IMR-90 (cell line): ENCODE measurements around the gene NANOS3. TPM values are rescaled to one million over a fixed set of nuclear protein-coding genes. Genes with fewer than 3 reads are reported as not detected.

Source experiments
- ATAC-seq: fragments of 200-7000 bp; cut with Tn5 transposase; 2 replicates; pipeline ENCODE4 v1.9.1; 2020; ENCODE audit warnings: low read depth, mild to moderate bottlenecking, moderate library complexity
- BruUV-seq: library from RNA; stranded (reverse); fragments of 400-500 nt; replicated peaks from 2 replicates; lab custom pipeline; 2021; lab: Mats Ljungman, UMichigan
- CTCF ChIA-PET: fragments of 300-600 bp; formaldehyde crosslinking; extraction: SDS; loops from one replicate; lab custom pipeline; 2021; ENCODE audit warnings: antibody characterized with exemption; lab: Yijun Ruan, JAX
- POLR2A ChIA-PET: fragments of 300-600 bp; sonication (Branson Sonifier 250); formaldehyde crosslinking; loops from one replicate; lab custom pipeline; 2022; ENCODE audit warnings: antibody characterized with exemption; ENCODE audit not compliant: unreplicated experiment; lab: Charles Lee
- DNase-seq: peaks from one replicate; pipeline ENCODE4 v3.0.0; 2013
- H2AFZ ChIP-seq: replicated peaks from 2 replicates; pipeline ENCODE3; 2013; ENCODE audit warnings: low read length, mild to moderate bottlenecking; ENCODE audit not compliant: poor library complexity
- H2AK5ac ChIP-seq: 2 replicates; pipeline ENCODE4 v1.6.1; 2013; ENCODE audit warnings: low read depth, low read length, inconsistent platforms
- H2AK9ac ChIP-seq: replicated peaks from 2 replicates; pipeline ENCODE3; 2013; ENCODE audit warnings: mild to moderate bottlenecking, low read depth, low read length, moderate library complexity; ENCODE audit not compliant: poor library complexity
- H2BK120ac ChIP-seq: 2 replicates; pipeline ENCODE4 v1.6.1; 2013; ENCODE audit warnings: low read depth, low read length, inconsistent platforms
- H2BK15ac ChIP-seq: 3 replicates; pipeline ENCODE4 v1.6.1; 2013; ENCODE audit warnings: low read depth, low read length, inconsistent platforms
- H2BK20ac ChIP-seq: 2 replicates; pipeline ENCODE4 v1.6.1; 2013; ENCODE audit warnings: low read depth, mild to moderate bottlenecking, inconsistent platforms, low read length, moderate library complexity
- H2BK5ac ChIP-seq: 2 replicates; pipeline ENCODE4 v1.6.1; 2013; ENCODE audit warnings: mild to moderate bottlenecking, low read depth, low read length, inconsistent platforms; ENCODE audit not compliant: poor library complexity, severe bottlenecking
- H3K14ac ChIP-seq: replicated peaks from 2 replicates; pipeline ENCODE4 v1.6.1; 2013; ENCODE audit warnings: low read depth, low read length, inconsistent platforms
- H3K18ac ChIP-seq: 2 replicates; pipeline ENCODE4 v1.6.1; 2013; ENCODE audit warnings: low read depth, low read length, control low read depth
- H3K23ac ChIP-seq: 2 replicates; pipeline ENCODE4 v1.6.1; 2013; ENCODE audit warnings: low read depth, low read length, inconsistent platforms
- H3K27ac ChIP-seq: 2 replicates; pipeline ENCODE4 v1.5.1; 2013; ENCODE audit warnings: mild to moderate bottlenecking, control low read depth, low read length; ENCODE audit not compliant: insufficient read depth
- H3K27me3 ChIP-seq: 2 replicates; pipeline ENCODE4 v1.6.1; 2013; ENCODE audit warnings: low read length; ENCODE audit not compliant: control insufficient read depth, insufficient read depth
- H3K36me3 ChIP-seq: 2 replicates; pipeline ENCODE4 v1.6.1; 2013; ENCODE audit warnings: low read length, mixed read lengths; ENCODE audit not compliant: control insufficient read depth, insufficient read depth
- H3K4ac ChIP-seq: 2 replicates; pipeline ENCODE4 v1.6.1; 2013; ENCODE audit warnings: low read depth, low read length, inconsistent platforms
- H3K4me1 ChIP-seq: 2 replicates; pipeline ENCODE4 v1.6.1; 2013; ENCODE audit warnings: low read length, mixed read lengths; ENCODE audit not compliant: control insufficient read depth, insufficient read depth
- H3K4me2 ChIP-seq: 2 replicates; pipeline ENCODE4 v1.6.1; 2013; ENCODE audit warnings: low read depth, mild to moderate bottlenecking, control low read depth, low read length, moderate library complexity
- H3K4me3 ChIP-seq: 2 replicates; pipeline ENCODE4 v1.5.1; 2013; ENCODE audit warnings: low read depth, mild to moderate bottlenecking, control low read depth, low read length, moderate library complexity; ENCODE audit not compliant: insufficient read depth
- H3K56ac ChIP-seq: 2 replicates; pipeline ENCODE4 v1.6.1; 2013; ENCODE audit warnings: low read length, inconsistent platforms; ENCODE audit not compliant: insufficient read depth; ENCODE audit errors: extremely low read depth
- H3K79me1 ChIP-seq, 2 experiments: 2 replicates each; pipeline ENCODE4 v1.6.1; 2013; ENCODE audit warnings: low read length in 2 of 2, inconsistent platforms in 1 of 2, low read depth in 1 of 2
- H3K9ac ChIP-seq: 2 replicates; pipeline ENCODE4 v1.6.1; 2013; ENCODE audit warnings: low read depth, low read length, control low read depth
- H3K9me1 ChIP-seq: 2 replicates; pipeline ENCODE4 v1.6.1; 2013; ENCODE audit warnings: low read length, inconsistent platforms; ENCODE audit not compliant: insufficient read depth
- H3K9me3 ChIP-seq: 2 replicates; pipeline ENCODE4 v1.6.1; 2013; ENCODE audit warnings: low read length; ENCODE audit not compliant: control insufficient read depth, insufficient read depth
- H4K20me1 ChIP-seq: 2 replicates; pipeline ENCODE4 v1.6.1; 2013; ENCODE audit warnings: low read length, inconsistent platforms; ENCODE audit not compliant: insufficient read depth
- H4K5ac ChIP-seq: 2 replicates; pipeline ENCODE4 v1.6.1; 2013; ENCODE audit warnings: mild to moderate bottlenecking, low read depth, low read length, control low read depth
- H4K8ac ChIP-seq, 2 experiments: 2 replicates each; pipeline ENCODE4 v1.6.1; 2013; ENCODE audit warnings: low read depth in 2 of 2, low read length in 2 of 2, control low read depth in 1 of 2, inconsistent platforms in 1 of 2
- H4K91ac ChIP-seq: 2 replicates; pipeline ENCODE4 v1.6.1; 2013; ENCODE audit warnings: low read depth, low read length, inconsistent platforms; ENCODE audit not compliant: insufficient read depth
- CHD1 ChIP-seq: IDR thresholded peaks from 2 replicates; pipeline ENCODE4 v1.6.1; 2012; ENCODE audit warnings: low read depth, low read length, improper control_type of control experiment
- ELK1 ChIP-seq: fragments of 150-350 bp; IDR thresholded peaks from 2 replicates; pipeline ENCODE4 v1.6.1; 2016; ENCODE audit warnings: low read depth, mild to moderate bottlenecking, low read length, moderate library complexity, borderline replicate concordance
- FOS ChIP-seq: fragments of 150-350 bp; IDR thresholded peaks from 2 replicates; pipeline ENCODE4 v1.6.1; 2016; ENCODE audit warnings: low read depth, low read length
- MAFK ChIP-seq: IDR thresholded peaks from 2 replicates; pipeline ENCODE4 v1.6.1; 2012; ENCODE audit warnings: low read depth, low read length, improper control_type of control experiment
- MXI1 ChIP-seq: IDR thresholded peaks from 2 replicates; pipeline ENCODE4 v1.6.1; 2012; ENCODE audit warnings: low read depth, mild to moderate bottlenecking, low read length, moderate library complexity, borderline replicate concordance
- POLR2A ChIP-seq: IDR thresholded peaks from 2 replicates; pipeline ENCODE4 v1.6.1; 2012; ENCODE audit warnings: mild to moderate bottlenecking, low read depth, low read length
- RCOR1 ChIP-seq: IDR thresholded peaks from 2 replicates; pipeline ENCODE4 v1.6.1; 2012; ENCODE audit warnings: mild to moderate bottlenecking, low read length, improper control_type of control experiment; ENCODE audit not compliant: insufficient replicate concordance
- RFX5 ChIP-seq: IDR thresholded peaks from 2 replicates; pipeline ENCODE4 v1.8.0; 2012; ENCODE audit warnings: low read depth, mild to moderate bottlenecking, low read length, moderate library complexity
- USF2 ChIP-seq: fragments of 150-350 bp; IDR thresholded peaks from 2 replicates; pipeline ENCODE4 v1.6.1; 2017; ENCODE audit warnings: mild to moderate bottlenecking, antibody characterized with exemption, low read length, low read depth
- WGBS, 2 experiments: methylation state at CpG; one replicate each; pipeline versions ENCODE4 v1.1.5 to v1.1.7; 2013; ENCODE audit warnings: missing lambda C conversion rate in 2 of 2; ENCODE audit not compliant: insufficient read length in 1 of 2; ENCODE audit errors: extremely low coverage in 2 of 2; 5-methylcytosine and 5-hydroxymethylcytosine counted together
- dilution Hi-C: fragments of 300-500 bp; cut with HindIII; formaldehyde crosslinking; loops from one replicate; pipeline ENCODE4 v1.14.3; 2018; ENCODE audit warnings: low sequenced_read_pairs; ENCODE audit not compliant: unreplicated experiment
- in situ Hi-C: fragments of 300-500 bp; cut with MboI; formaldehyde crosslinking; loops from 3 replicates; pipeline ENCODE4 v1.14.3; 2019; ENCODE audit warnings: low sequenced_read_pairs, inconsistent platforms, mixed read lengths
- intact Hi-C: fragments of 100-400 bp; cut with micrococcal nuclease; formaldehyde crosslinking; loops from 2 replicates; pipeline ENCODE4 v1.10.0; 2022
- polyA plus RNA-seq, 3 experiments: library from polyadenylated mRNA; depleted of rRNA; stranded (reverse); fragments of >200 nt; gene quantifications; 2 replicates each; pipeline ENCODE4 v1.2.3, GENCODE V29; 2012; ENCODE audit warnings: low replicate concordance in 1 of 3
- total RNA-seq: library from RNA; depleted of rRNA; stranded (reverse); fragments of >200 nt; gene quantifications from 2 replicates; pipeline ENCODE4 v1.2.3, GENCODE V29; 2012

The NANOS3 gene
- total and polyA plus RNA-seq, 2 of the 4 experiments (the other 2 are of a cell fraction): 0.63 TPM; not detected in 1

- 73% methylated on average over 3 of the region's 16 CpGs; no CpG with 5 or more reads in 1 of the 2 experiments for WGBS, 2 experiments
- in situ Hi-C loops (loop anchor here (10.0 to 25.0 kb wide), 2 partner anchors 450 to 588 kb away; partner anchors contain the start of gene PTGER1), intact Hi-C loops (loop anchor here (10.0 kb wide), 1 partner anchor 598 kb away; no protein-coding TSS in a partner anchor)
These were observed 10.1 kb downstream of the NANOS3 start for GRCh38 chr19:13887018-13887436.

More at GRCh38 chr19:13887018-13887436, 10.1 kb downstream of the NANOS3 start:
- no peak overlapping the region for H3K18ac ChIP-seq
- no peak overlapping the region for H2BK20ac ChIP-seq
- H3K4ac ChIP-seq: no peak overlapping the region
- H2BK120ac ChIP-seq: no peak overlapping the region
- H3K4me2 ChIP-seq: no peak overlapping the region
- H4K5ac ChIP-seq: no peak overlapping the region
- no peak overlapping the region for H2BK5ac ChIP-seq
- peak overlapping the region; percentile 28 for H2AFZ ChIP-seq
- no peaks in the 10 kb centered on the region for H3K79me1 ChIP-seq
- no TSS peak for BruUV-seq
- H3K27me3 ChIP-seq: peaks cover 2% of the 10 kb centered on the region; the same call in 1 of the 2 replicates
- no peak overlapping the region for H3K27ac ChIP-seq
- H2AK5ac ChIP-seq: no peak overlapping the region
- no peak overlapping the region for H3K4me3 ChIP-seq
- no peaks in the 10 kb centered on the region for H3K9me1 ChIP-seq
- no peak overlapping the region for H4K8ac ChIP-seq
- H2AK9ac ChIP-seq: no peak overlapping the region
- no peak overlapping the region for H3K14ac ChIP-seq
- DNase-seq: no peak
- ATAC-seq: no peak
- no peak overlapping the region for H2BK15ac ChIP-seq
- no peak overlapping the region for H3K56ac ChIP-seq
- H4K20me1 ChIP-seq: no peaks in the 10 kb centered on the region
- ChIA-PET POLR2A (interaction anchor here (0.6 kb wide), 1 partner anchor 254 kb away, joined by 4 read pairs; no protein-coding TSS in a partner anchor), CTCF (no interaction called here)
- dilution Hi-C loops: no loop called here
- no peaks in the 10 kb centered on the region for H3K9me3 ChIP-seq
- no peak for TF ChIP-seq CHD1
- TF ChIP-seq MXI1: no peak
- no peak for TF ChIP-seq FOS
- no peak for TF ChIP-seq POLR2A
- TF ChIP-seq RCOR1: no peak
- no peak for TF ChIP-seq USF2
- TF ChIP-seq ELK1: no peak
- no peak for TF ChIP-seq MAFK
- TF ChIP-seq RFX5: no peak
- no peak overlapping the region for H4K91ac ChIP-seq
- H3K9ac ChIP-seq: no peak overlapping the region
- no peak overlapping the region for H3K23ac ChIP-seq
- H3K4me1 ChIP-seq: peaks cover 1% of the 10 kb centered on the region; the same call in 1 of the 2 replicates
- no peaks in the 10 kb centered on the region for H3K36me3 ChIP-seq
